HEK293T (cell line): Measurements from ENCODE around the gene NOVA2.

Experiments
- ARNT ChIP-seq: fragments of 450-650 bp; IDR thresholded peaks from 2 replicates; pipeline ENCODE4 v1.6.1; 2017; ENCODE audit warnings: mild to moderate bottlenecking
- CTBP1 ChIP-seq: fragments of 450-650 bp; IDR thresholded peaks from 2 replicates; pipeline ENCODE4 v1.6.1; 2016; ENCODE audit warnings: borderline replicate concordance
- ELF4 ChIP-seq: fragments of 450-650 bp; IDR thresholded peaks from 2 replicates; pipeline ENCODE4 v1.6.1; 2017; ENCODE audit warnings: antibody characterized with exemption
- FOXK2 ChIP-seq: fragments of 450-650 bp; IDR thresholded peaks from 2 replicates; pipeline ENCODE4 v1.6.1; 2016; ENCODE audit warnings: mild to moderate bottlenecking
- NFRKB ChIP-seq: fragments of 450-650 bp; IDR thresholded peaks from 2 replicates; pipeline ENCODE4 v1.6.1; 2016; ENCODE audit warnings: mild to moderate bottlenecking, moderate library complexity
- ZNF384 ChIP-seq: fragments of 450-650 bp; IDR thresholded peaks from 2 replicates; pipeline ENCODE4 v1.6.1; 2016

- no peak for TF ChIP-seq ELF4
- TF ChIP-seq ARNT = no peak
- no peak for TF ChIP-seq FOXK2
- TF ChIP-seq CTBP1 = no peak
- TF ChIP-seq ZNF384 = no peak
- TF ChIP-seq NFRKB = no peak
These were observed 53.2 kb downstream of the NOVA2 start for GRCh38 chr19:45920458-45920857.
